Measurements from ENCODE around the gene SNRPA.
A peak's percentile ranks its signal among the peaks of the same experiment; 100 is the strongest.
"Not testable (repeated sequence)": the region's sequence is repeated elsewhere in the genome, so short reads cannot be mapped to it uniquely, and the experiment has no call there.

Gene SNRPA

DNA sequence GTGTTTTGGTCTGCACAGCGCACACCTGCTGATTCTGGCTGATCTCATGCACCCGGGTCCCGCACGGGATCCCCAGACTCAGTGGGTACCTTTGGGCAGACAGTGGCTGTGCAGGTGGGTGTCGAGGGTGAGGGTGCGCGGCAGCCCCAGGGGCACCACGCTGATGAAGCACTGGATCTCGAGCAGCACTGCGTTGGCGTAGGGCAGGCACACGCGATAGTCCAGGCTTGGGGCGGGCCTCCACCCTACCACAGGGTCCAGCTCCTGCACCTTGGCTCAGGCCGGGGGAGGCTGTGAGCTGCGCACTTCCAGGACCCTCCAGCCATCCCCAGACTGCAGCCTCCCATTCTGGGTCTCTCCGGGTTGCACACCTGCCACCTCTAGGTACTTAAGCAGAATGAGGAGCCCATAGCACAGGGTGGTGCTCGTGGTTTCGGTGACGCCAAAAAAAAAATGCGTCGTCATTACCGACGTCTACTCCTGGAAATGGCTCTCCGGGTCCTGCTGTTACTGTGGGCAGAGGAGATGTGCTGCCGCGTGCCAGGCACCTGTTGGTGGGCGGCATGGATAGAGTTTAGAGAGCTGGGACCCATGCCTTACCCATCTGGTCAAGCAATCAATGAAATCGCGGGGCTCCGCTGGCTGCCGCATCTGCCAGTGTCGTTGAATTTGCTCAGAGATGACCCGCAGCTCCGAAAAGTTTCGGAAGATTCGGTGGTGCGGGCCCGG lies 58.5 kb downstream of the SNRPA start:
- intact Hi-C loops (cut with DNase I; ENCODE audit: low total_unique reads): loop anchor here (10.0 kb wide), 1 partner anchor 55 kb away; the partner anchor contains the start of genes ACTMAP and SNRPA
- peaks cover 7 to 83% (median 64%) of the 10 kb centered on the region in 4 donors for H3K4me1 ChIP-seq
- H3K36me3 ChIP-seq: peaks cover 11 to 26% (median 21%) of the 10 kb centered on the region in 3 donors
- peak overlapping the region; percentile 67 to 72 for H3K27ac ChIP-seq
- DNase-seq: no peak
- TF ChIP-seq, protein P1, sequence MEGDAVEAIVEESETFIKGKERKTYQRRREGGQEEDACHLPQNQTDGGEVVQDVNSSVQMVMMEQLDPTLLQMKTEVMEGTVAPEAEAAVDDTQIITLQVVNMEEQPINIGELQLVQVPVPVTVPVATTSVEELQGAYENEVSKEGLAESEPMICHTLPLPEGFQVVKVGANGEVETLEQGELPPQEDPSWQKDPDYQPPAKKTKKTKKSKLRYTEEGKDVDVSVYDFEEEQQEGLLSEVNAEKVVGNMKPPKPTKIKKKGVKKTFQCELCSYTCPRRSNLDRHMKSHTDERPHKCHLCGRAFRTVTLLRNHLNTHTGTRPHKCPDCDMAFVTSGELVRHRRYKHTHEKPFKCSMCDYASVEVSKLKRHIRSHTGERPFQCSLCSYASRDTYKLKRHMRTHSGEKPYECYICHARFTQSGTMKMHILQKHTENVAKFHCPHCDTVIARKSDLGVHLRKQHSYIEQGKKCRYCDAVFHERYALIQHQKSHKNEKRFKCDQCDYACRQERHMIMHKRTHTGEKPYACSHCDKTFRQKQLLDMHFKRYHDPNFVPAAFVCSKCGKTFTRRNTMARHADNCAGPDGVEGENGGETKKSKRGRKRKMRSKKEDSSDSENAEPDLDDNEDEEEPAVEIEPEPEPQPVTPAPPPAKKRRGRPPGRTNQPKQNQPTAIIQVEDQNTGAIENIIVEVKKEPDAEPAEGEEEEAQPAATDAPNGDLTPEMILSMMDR (IDR thresholded peaks at IDR 0.05): no peak
- no peaks in the 10 kb centered on the region for H3K9me3 ChIP-seq
- peak overlapping the region; percentile 51 to 57 for H3K4me3 ChIP-seq
- no peaks in the 10 kb centered on the region for H3K27me3 ChIP-seq

DNA sequence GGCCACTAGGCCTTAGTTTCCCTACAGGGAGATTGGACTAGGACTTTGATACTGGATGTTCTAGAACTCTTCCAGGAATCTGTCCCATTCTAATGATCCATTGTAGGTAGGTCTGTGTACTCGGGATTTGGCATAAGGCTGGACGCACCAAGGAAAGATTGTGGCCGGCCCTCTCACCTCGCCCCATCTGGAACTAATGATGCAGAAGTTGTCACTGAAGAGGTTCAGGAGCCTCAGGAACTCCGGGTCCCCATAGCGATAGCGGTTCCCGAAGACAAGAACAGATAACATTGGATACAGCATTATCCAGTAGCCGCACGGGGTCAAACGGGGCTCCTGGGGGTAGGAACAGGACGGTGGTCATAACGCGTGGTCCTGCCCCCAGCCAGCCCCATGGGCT lies 59.2 kb downstream of the SNRPA start:
- peaks cover 7 to 76% (median 58%) of the 10 kb centered on the region in 4 donors for H3K4me1 ChIP-seq
- TF ChIP-seq, protein P1 (IDR thresholded peaks at IDR 0.05): no peak
- H3K4me3 ChIP-seq: peak overlapping the region; percentile 51 to 57
- no peaks in the 10 kb centered on the region for H3K27me3 ChIP-seq
- H3K9me3 ChIP-seq: no peaks in the 10 kb centered on the region
- no peak for DNase-seq
- intact Hi-C loops (cut with DNase I; ENCODE audit: low total_unique reads): no loop called here
- H3K36me3 ChIP-seq: peaks cover 11 to 26% (median 21%) of the 10 kb centered on the region in 3 donors
- H3K27ac ChIP-seq: peak overlapping the region; percentile 67 to 72

DNA sequence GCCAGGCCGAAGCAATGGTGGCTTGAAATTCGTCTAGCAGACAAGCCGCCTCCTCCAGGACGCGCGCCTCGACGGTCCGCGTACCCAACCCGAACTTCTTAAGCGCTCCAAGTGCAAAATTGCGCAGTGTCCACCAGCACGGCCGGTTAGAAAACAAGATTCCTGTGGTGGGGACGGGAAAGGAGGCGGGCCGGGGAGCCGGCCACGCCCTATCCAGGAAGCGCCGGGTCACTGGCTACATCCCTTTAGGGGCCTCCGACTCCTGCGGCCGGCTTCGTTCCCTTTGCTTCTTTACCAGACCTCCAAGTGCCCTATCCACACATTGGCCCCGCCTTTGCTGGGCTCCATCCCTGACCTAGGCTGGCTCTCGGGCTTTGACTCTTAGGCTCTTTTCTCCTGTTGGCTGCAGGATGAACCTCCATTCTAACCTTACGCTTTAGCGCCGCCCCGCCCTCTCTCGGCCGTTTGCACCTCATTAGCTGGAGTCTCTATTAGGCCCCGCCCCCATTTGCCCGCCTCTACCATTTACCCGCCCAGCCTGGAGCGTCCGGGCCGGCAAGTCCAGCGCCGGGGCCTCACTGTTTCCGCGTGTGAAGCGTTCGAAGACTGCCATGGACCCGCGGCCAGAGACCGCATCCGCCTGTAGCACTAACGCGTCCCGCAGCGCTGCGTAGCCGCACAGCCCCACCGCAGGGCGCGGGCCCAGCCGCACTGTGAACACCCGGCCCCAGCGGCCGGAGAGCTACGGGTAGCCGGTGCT lies 59.8 kb downstream of the SNRPA start:
- H3K9me3 ChIP-seq; intact Hi-C loops (cut with DNase I; ENCODE audit: low total_unique reads); H3K27me3 ChIP-seq: not testable (repeated sequence)
- DNase-seq: peak; percentile 81 to 94
- Histone ChIP-seq H3K4me3 (peak overlapping the region; percentile 51 to 57), H3K27ac (peak overlapping the region; percentile 67 to 72), H3K4me1 (peaks cover 7 to 70% (median 52%) of the 10 kb centered on the region in 4 donors), H3K36me3 (peaks cover 11 to 22% (median 21%) of the 10 kb centered on the region in 3 donors)
- TF ChIP-seq, protein P1 (IDR thresholded peaks at IDR 0.05): peak; percentile 13 to 31

DNA sequence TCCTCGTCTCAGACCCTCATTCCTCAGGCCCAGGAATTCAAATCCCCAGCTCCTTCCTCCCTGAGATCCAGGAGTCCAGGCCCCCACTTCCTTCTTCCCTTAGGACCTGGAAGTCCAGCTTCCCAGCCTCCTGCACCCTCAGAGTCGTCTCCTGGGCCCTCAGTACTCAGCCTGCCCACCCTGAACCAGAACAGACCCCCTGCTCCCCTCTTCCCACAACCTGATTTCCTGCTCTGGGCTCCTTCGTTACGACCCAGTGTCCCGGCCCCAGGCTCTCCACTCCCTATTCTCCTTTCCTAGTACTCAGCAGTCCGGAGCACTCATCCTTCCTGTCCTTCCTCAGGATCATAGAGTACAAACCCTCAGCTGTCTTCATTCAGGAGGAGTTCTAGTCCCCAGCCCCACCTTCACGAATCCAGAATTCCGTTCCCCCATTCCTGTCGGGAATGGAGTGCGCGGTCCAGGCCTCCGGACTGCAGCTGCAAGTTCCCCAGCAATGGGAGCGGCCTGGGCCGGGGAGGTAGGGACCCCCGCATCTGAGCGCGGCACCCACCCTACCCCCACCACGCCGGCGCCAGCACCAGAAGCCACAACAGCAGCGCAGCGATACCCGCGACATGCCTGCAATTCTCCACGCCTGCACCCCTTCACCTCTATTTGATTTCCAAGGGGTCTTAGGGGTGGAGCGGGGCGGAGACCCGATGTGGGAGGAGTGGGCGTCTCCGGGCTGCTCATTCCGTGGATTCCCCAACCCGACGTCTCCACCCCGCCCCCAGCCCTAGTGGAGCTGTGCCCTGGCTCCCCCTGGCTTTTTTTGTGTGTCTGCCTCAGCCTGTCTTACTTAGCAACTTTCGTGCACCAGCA lies 60.7 kb downstream of the SNRPA start:
- Histone ChIP-seq H3K4me1 (peaks cover 0 to 61% (median 43%) of the 10 kb centered on the region in 4 donors), H3K36me3 (peaks cover 11 to 22% (median 21%) of the 10 kb centered on the region in 3 donors), H3K27me3 (no peaks in the 10 kb centered on the region), H3K9me3 (no peaks in the 10 kb centered on the region), H3K27ac (peak overlapping the region; percentile 67 to 72), H3K4me3 (peak overlapping the region; percentile 51 to 57)
- TF ChIP-seq, protein P1 (IDR thresholded peaks at IDR 0.05): no peak
- intact Hi-C loops (cut with DNase I; ENCODE audit: low total_unique reads): no loop called here
- DNase-seq: no peak

DNA sequence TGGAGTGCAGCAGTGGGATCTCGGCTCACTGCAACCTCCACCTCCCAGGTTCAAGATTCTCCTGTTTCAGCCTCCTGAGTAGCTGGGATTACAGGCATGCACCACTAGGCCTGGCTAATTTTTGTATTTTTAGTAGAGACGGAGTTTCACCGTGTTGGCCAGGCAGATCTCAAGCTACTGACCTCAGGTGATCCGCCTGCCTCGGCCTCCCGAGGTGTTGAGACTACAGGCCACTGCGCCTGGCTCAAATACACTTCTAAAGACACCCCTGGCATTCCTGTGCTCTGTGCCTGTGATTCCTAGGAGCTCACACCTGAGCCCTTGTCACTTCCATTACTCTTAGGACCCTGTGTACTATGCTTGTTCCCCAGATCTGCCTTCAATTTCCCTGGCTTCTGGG lies 61.6 kb downstream of the SNRPA start:
- DNase-seq; H3K4me3 ChIP-seq; H3K27me3 ChIP-seq; intact Hi-C loops (cut with DNase I; ENCODE audit: low total_unique reads); H3K9me3 ChIP-seq: not testable (repeated sequence)
- peaks cover 0 to 52% (median 36%) of the 10 kb centered on the region in 4 donors for H3K4me1 ChIP-seq
- peaks cover 11 to 20% (median 16%) of the 10 kb centered on the region in 3 donors for H3K36me3 ChIP-seq
- peak overlapping the region in 1 of 2 donors; percentile 39 for H3K27ac ChIP-seq
